ENCODE results near the gene PCSK6.

GRCh38 chr15:101342056-101342455 lies 147.5 kb downstream of the PCSK6 start:
- TF ChIP-seq ZC3H10 (CRISPR knock-in tag; IDR thresholded peaks at IDR 0.05) (no peak), ZFP3 (CRISPR knock-in tag; IDR thresholded peaks at IDR 0.05) (no peak), CSRNP3 (CRISPR knock-in tag; IDR thresholded peaks at IDR 0.05) (no peak), TSHZ2 (CRISPR knock-in tag; IDR thresholded peaks at IDR 0.05) (no peak), TCF4 (CRISPR knock-in tag; IDR thresholded peaks at IDR 0.05; ENCODE audit: borderline replicate concordance) (no peak), ZNF70 (CRISPR knock-in tag; IDR thresholded peaks at IDR 0.05) (no peak), ZFP30 (CRISPR knock-in tag; IDR thresholded peaks at IDR 0.05) (no peak), ZNF565 (CRISPR knock-in tag; conservative IDR thresholded peaks at IDR 0.05; ENCODE audit: low read depth) (no peak)
- TF ChIP-seq, protein P1, sequence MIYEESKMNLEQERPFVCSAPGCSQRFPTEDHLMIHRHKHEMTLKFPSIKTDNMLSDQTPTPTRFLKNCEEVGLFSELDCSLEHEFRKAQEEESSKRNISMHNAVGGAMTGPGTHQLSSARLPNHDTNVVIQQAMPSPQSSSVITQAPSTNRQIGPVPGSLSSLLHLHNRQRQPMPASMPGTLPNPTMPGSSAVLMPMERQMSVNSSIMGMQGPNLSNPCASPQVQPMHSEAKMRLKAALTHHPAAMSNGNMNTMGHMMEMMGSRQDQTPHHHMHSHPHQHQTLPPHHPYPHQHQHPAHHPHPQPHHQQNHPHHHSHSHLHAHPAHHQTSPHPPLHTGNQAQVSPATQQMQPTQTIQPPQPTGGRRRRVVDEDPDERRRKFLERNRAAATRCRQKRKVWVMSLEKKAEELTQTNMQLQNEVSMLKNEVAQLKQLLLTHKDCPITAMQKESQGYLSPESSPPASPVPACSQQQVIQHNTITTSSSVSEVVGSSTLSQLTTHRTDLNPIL (CRISPR knock-in tag; IDR thresholded peaks at IDR 0.05; ENCODE audit: low read depth) = no peak
- TF ChIP-seq, protein P2, sequence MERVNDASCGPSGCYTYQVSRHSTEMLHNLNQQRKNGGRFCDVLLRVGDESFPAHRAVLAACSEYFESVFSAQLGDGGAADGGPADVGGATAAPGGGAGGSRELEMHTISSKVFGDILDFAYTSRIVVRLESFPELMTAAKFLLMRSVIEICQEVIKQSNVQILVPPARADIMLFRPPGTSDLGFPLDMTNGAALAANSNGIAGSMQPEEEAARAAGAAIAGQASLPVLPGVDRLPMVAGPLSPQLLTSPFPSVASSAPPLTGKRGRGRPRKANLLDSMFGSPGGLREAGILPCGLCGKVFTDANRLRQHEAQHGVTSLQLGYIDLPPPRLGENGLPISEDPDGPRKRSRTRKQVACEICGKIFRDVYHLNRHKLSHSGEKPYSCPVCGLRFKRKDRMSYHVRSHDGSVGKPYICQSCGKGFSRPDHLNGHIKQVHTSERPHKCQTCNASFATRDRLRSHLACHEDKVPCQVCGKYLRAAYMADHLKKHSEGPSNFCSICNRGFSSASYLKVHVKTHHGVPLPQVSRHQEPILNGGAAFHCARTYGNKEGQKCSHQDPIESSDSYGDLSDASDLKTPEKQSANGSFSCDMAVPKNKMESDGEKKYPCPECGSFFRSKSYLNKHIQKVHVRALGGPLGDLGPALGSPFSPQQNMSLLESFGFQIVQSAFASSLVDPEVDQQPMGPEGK (CRISPR knock-in tag; IDR thresholded peaks at IDR 0.05; ENCODE audit: borderline replicate concordance) = no peak

Measured in SK-N-SH treated with all-trans-retinoic acid at 6 μM for 48 hours (cell line).